NCI-H526 (cell line): ENCODE measurements around the gene SPAAR.
A peak's percentile ranks its signal among the peaks of the same experiment; 100 is the strongest.
"Not testable (repeated sequence)": the region's sequence is repeated elsewhere in the genome, so short reads cannot be mapped to it uniquely, and the experiment has no call there.

Experiments used
- DNase-seq, 2 experiments: peaks; one replicate each; lab custom pipeline; 2025; lab: John Stamatoyannopoulos, UW

The SPAAR gene

GRCh38 chr9:35909274-35909673 lies at the start of gene SPAAR:
Gene SPAAR (plus strand): TSS chr9:35909490. CDS start chr9:35910464, 974 bp downstream.
- DNase-seq = no peak

GRCh38 chr9:35859990-35860339 lies 49.3 kb upstream of the SPAAR start:
- no peak for DNase-seq

DNA sequence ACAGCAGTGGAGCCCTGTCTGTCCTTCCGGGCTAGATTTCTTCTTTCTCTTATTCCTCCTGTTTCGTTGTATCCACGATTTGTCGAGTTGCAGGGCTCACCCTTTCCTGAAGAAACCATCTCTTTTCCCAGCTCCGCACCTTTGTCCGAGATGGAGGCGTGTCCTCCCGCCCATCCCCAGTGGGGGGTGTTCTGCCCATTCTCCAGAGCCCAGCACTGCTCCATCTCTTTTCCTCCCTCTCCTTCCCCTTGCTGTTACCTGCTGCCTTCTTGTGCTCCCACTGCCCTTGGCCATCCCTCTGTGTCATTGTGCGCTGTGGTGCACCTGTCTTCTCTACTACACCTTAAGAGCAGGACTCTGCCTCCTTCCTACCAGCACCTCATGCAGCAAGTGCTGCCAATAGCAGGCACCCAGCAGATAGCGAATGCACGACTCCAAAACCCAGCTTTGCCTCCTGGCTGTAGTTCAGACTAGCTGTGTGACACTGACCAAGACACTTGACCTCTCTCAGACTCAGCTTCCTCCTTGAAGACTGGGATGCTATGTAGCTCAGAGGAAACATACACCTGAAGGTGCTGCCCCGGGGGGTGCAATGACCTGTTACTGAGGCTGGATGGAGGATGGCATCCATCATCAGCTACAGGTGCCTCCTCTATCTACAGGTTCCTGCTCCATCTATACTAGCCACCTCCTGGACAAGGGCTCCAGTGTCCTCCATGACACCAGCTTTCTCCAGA lies 48.0 kb upstream of the SPAAR start:
- DNase-seq = no peak

DNA sequence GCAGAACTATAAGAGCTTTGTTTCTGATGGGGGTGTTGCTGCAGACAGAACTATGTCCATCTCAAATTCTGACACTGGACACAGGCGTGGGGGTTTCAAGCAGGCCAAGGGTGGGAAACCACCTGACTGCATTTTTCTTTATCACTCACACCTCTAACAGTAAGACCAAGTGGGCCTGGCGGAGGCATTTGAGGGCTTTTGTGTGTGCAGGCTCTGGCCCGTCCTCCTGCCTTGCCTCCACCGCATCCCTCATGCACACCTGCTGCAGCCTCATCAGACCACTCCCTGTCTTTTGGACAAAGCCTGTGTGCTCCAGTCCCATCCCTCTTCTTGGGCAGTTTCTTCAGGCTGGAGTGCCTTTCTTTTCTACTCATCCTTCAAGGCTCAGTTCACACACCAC lies 47.0 kb upstream of the SPAAR start:
- no peak for DNase-seq

- no peak for DNase-seq
Measured at GRCh38 chr9:35863583-35863982, 45.7 kb upstream of the SPAAR start.

- DNase-seq = no peak
Measured at GRCh38 chr9:35864695-35865255, 44.5 kb upstream of the SPAAR start.

GRCh38 chr9:35867538-35867937 lies 41.8 kb upstream of the SPAAR start:
- no peak for DNase-seq

DNA sequence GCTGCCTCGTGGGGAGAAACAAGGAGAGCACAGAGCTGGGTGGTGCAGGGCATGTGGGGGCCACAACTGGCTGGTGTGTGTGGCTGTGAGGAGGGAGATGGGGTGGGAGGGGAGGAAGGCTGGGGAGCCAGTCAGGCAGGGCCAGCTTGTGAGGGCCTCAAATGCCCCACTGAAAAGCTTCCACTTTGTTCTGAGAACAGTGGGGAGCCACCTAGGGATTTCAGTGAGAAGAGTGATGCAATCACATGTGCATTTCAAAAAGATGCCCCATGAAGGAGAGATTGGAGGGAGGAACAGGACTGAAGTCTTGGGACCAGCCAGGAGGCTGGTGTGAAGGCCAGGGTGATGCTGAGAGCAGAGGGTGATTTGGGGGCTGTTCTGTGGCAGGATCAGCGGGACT lies 40.4 kb upstream of the SPAAR start:
- DNase-seq = no peak

DNA sequence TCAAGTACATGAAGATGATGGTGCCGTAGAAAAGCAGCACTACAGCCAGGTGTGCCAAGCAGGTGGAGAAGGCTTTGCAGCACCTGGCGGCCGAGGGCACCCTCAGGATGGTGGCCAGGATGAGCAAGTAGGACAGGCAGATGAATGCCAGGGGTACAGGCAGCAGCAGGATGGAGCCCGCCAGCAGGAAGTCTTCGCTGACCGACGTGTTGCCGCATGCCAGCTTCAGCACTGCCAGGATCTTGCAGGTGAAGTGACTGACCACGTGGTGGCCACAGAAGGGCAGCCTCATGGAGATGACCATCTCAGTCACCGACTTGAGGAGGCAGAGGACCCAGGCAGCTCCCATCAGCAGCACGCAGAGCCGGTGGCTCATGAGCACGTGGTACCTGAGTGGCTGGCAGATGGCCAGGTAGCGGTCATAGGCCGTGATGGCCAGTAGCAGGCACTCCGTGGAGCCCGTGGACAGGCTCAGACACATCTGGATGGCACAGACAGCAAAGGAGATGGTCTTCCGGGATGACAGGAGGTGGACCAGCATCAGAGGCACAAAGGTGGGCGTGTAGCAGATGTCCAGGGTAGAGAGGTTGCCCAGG lies 39.6 kb upstream of the SPAAR start:
- DNase-seq = no peak

DNA sequence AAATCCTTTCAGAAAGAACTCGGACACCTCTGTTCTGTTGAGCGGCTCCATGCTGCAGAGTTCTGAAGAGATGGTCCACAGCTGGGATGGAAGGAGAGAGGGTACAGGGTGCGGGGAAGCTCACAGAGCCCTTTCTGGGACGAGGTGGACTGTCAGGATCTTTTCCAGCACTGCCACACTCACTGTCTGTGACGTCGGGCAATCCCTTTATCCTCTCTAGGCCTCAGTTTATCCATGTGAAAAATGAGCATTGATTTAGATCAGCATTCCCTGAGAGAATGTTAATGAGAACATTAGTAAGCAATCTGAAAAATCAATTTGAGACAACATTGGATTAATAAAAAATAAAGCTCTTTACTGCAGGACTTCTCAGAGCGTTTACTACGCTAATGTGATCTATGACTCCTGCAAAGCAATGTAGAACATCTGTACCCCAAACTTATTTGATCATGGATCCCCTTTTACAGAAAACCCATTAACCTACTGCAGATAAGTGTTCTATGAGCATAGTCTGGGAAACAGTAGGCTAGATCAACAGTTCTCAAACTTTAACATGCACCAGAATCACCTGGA lies 38.9 kb upstream of the SPAAR start, which contains the start of gene OR13J1:
Gene OR13J1, minus strand, starts transcription at position 51 of the 573 bp plus-strand sequence. Its CDS starts 0 bp downstream, at position 51.
- DNase-seq = no peak

- no peak for DNase-seq
Measured at GRCh38 chr9:35871545-35871944, 37.7 kb upstream of the SPAAR start.

GRCh38 chr9:35872505-35872904 lies 36.8 kb upstream of the SPAAR start:
- DNase-seq = no peak

- peak; percentile 16 to 85 for DNase-seq
Measured at GRCh38 chr9:35882263-35882848, 26.9 kb upstream of the SPAAR start.

GRCh38 chr9:35882996-35883395 lies 26.3 kb upstream of the SPAAR start:
- no peak for DNase-seq

DNA sequence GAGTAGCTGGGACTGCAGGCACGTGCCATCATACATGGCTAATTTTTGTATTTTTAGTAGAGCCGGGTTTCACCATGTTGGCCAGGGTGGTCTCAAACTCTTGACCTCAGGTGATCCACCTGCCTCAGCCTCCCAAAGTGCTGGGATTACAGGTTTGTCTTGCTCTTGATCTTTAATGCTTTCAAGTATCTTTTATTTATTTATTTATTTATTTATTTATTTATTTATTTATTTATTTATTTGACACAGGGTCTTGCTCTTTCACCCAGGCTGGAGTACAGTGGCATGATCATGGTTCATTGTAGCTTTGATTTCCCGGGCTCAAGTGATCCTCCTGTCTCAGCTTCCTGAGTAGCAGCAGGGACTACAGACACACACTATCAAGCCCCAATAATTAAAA lies 24.4 kb upstream of the SPAAR start:
- not testable (repeated sequence) for DNase-seq

GRCh38 chr9:35891646-35892045 lies 17.6 kb upstream of the SPAAR start:
- DNase-seq = no peak

- no peak for DNase-seq
Measured at GRCh38 chr9:35892051-35892450, 17.2 kb upstream of the SPAAR start.

GRCh38 chr9:35896570-35896969 lies 12.7 kb upstream of the SPAAR start:
- DNase-seq = no peak

GRCh38 chr9:35897376-35898099 lies 11.8 kb upstream of the SPAAR start:
- DNase-seq = not testable (repeated sequence)

- no peak for DNase-seq
Measured at GRCh38 chr9:35898337-35898736, 11.0 kb upstream of the SPAAR start.

DNA sequence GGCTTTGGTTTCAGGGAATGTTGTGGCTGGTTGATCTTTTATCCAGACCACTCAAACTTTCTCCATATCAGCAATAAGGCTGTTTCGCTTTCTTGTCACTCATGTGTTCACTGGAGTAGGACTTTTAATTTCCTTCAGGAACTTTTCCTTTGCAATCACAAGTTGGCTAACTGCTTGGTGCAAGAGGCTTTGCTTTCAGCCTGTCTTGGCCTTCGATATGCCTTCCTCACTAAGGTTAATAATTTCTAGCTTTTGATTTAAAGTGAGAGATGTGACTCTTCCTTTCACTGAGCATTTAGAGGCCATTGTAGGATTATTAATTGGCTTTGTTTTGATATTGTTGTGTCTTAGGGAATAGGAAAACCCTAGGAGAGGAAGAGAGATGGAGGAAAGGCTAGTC lies 10.3 kb upstream of the SPAAR start:
- no peak for DNase-seq

DNA sequence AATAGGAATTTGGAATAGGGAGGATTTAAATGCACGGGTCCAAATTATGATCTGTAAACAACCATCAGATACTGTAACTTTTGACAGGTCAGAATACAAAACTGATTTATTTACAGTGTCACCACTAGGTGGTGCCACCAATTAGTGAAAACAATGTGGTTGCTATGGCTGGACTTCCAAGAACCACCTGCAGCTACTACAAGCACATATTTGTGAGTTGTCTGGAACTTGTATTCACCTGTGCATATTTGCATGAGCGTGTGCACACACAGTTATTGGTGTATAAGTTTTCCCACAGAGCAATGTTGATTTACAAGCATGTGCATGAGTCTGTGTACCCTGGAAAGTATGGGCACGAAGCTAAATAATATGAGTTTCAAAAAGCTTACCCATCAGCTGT lies 6.2 kb upstream of the SPAAR start:
- peak; percentile 80 to 88 for DNase-seq
